Smooth muscle cell of trachea (primary cell): ENCODE results near the gene TP53BP2. TPM values are rescaled to one million over a fixed set of nuclear protein-coding genes. Genes with fewer than 3 reads are reported as not detected.

Experiments
- total RNA-seq: library from RNA; depleted of rRNA; stranded (reverse); fragments of >200 nt; gene quantifications from 2 replicates; pipeline ENCODE4 v1.2.1, GENCODE V29; 2014

TP53BP2 gene, protein sequence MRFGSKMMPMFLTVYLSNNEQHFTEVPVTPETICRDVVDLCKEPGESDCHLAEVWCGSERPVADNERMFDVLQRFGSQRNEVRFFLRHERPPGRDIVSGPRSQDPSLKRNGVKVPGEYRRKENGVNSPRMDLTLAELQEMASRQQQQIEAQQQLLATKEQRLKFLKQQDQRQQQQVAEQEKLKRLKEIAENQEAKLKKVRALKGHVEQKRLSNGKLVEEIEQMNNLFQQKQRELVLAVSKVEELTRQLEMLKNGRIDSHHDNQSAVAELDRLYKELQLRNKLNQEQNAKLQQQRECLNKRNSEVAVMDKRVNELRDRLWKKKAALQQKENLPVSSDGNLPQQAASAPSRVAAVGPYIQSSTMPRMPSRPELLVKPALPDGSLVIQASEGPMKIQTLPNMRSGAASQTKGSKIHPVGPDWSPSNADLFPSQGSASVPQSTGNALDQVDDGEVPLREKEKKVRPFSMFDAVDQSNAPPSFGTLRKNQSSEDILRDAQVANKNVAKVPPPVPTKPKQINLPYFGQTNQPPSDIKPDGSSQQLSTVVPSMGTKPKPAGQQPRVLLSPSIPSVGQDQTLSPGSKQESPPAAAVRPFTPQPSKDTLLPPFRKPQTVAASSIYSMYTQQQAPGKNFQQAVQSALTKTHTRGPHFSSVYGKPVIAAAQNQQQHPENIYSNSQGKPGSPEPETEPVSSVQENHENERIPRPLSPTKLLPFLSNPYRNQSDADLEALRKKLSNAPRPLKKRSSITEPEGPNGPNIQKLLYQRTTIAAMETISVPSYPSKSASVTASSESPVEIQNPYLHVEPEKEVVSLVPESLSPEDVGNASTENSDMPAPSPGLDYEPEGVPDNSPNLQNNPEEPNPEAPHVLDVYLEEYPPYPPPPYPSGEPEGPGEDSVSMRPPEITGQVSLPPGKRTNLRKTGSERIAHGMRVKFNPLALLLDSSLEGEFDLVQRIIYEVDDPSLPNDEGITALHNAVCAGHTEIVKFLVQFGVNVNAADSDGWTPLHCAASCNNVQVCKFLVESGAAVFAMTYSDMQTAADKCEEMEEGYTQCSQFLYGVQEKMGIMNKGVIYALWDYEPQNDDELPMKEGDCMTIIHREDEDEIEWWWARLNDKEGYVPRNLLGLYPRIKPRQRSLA
- 28.1 and 42.8 TPM in 2 replicates for total RNA-seq

GRCh38 chr1:223845810-223846682, at the start of gene TP53BP2:
Gene TP53BP2 (minus strand): TSS chr1:223845947. CDS start chr1:223845680, 267 bp downstream.

Other genes with a start within 250 kb of the TP53BP2 start
- not detected in 2 replicates for gene CAPN8, start 180.2 kb downstream of the TP53BP2 start, total RNA-seq
- 348 and 511 TPM in 2 replicates for gene CAPN2, start 133.4 kb downstream of the TP53BP2 start, total RNA-seq